ENCODE measurements around the gene GTF2F2. TPM values are rescaled to one million over a fixed set of nuclear protein-coding genes. Genes with fewer than 3 reads are reported as not detected.

Gene GTF2F2
- total RNA-seq, 2 donors from 2014 or later, result 15.3 to 21.2 TPM

GRCh38 chr13:45229172-45229571, 108.9 kb downstream of the GTF2F2 start:
- TF ChIP-seq, protein P1, sequence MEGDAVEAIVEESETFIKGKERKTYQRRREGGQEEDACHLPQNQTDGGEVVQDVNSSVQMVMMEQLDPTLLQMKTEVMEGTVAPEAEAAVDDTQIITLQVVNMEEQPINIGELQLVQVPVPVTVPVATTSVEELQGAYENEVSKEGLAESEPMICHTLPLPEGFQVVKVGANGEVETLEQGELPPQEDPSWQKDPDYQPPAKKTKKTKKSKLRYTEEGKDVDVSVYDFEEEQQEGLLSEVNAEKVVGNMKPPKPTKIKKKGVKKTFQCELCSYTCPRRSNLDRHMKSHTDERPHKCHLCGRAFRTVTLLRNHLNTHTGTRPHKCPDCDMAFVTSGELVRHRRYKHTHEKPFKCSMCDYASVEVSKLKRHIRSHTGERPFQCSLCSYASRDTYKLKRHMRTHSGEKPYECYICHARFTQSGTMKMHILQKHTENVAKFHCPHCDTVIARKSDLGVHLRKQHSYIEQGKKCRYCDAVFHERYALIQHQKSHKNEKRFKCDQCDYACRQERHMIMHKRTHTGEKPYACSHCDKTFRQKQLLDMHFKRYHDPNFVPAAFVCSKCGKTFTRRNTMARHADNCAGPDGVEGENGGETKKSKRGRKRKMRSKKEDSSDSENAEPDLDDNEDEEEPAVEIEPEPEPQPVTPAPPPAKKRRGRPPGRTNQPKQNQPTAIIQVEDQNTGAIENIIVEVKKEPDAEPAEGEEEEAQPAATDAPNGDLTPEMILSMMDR (IDR thresholded peaks at IDR 0.05), result no peak
- no peak for TF ChIP-seq POLR2AphosphoS5 (IDR thresholded peaks at IDR 0.05)
- TF ChIP-seq POLR2A (IDR thresholded peaks at IDR 0.05), result no peak
- 94% methylated on average over 4 of the region's 4 CpGs for WGBS
- intact Hi-C loops (cut with DNase I), result no loop called here

DNA sequence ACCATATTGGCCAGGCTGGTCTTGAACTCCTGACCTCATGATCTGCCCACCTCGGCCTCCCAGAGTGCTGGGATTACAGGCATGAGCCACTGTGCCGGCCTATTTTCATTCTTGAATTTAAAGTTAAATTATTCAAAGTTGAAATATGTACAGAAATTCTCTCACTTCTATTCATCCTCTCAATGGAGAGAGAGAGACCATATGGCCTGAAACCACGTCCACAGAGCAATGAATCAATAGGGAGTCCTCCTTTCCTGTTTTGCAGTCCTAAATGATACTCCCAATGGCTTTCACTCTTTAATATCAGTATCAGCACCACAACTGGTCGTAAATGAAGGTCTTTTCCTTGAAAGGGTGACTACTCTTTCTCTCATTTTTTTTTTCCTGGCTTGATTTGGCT, 111.0 kb downstream of the GTF2F2 start:
- Histone ChIP-seq H3K27me3 (replicated peaks; ENCODE audit: insufficient read depth) (no peaks in the 10 kb centered on the region), H3K27ac (no peak overlapping the region), H3K4me1 (replicated peaks) (no peaks in the 10 kb centered on the region), H3K4me3 (no peak overlapping the region), H3K9me3 (no peaks in the 10 kb centered on the region), H3K36me3 (no peaks in the 10 kb centered on the region)
- WGBS, result 93% methylated on average over 4 of the region's 4 CpGs
- TF ChIP-seq, protein P1 (IDR thresholded peaks at IDR 0.05), result no peak
- TF ChIP-seq POLR2A (IDR thresholded peaks at IDR 0.05) (no peak), POLR2AphosphoS5 (IDR thresholded peaks at IDR 0.05) (no peak)
- no peak for DNase-seq (ENCODE audit: low spot score)
- intact Hi-C loops (cut with DNase I), result no loop called here

More at GRCh38 chr13:45229172-45229571, 108.9 kb downstream of the GTF2F2 start:
- H3K27me3 ChIP-seq (replicated peaks; ENCODE audit: insufficient read depth), result no peaks in the 10 kb centered on the region
- H3K27ac ChIP-seq, result no peak overlapping the region
- H3K4me1 ChIP-seq (replicated peaks), result no peaks in the 10 kb centered on the region
- H3K9me3 ChIP-seq, result no peaks in the 10 kb centered on the region
- no peak for DNase-seq (ENCODE audit: low spot score)
- no peaks in the 10 kb centered on the region for H3K36me3 ChIP-seq
- H3K4me3 ChIP-seq, result no peak overlapping the region

DNA sequence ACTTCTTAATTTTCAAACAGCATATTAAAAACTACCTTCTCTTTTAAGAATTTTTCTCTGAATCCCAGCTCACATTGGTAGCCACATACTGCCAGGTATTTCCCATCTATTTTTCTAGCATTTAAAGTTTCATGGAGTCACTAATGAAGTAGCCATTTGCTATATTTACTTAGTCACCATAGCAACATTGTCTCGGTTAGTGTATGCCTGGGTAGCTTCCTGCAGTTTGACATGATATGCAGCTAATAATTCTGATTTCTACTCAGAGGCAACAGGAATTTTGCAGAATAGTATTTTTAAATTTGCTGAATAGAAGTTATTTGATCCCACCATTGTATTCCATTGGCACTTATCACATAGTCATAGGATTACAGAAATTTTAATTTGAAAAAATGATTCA, 111.4 kb downstream of the GTF2F2 start:
- DNase-seq (ENCODE audit: low spot score), result no peak
- H3K27me3 ChIP-seq (replicated peaks; ENCODE audit: insufficient read depth), result no peaks in the 10 kb centered on the region
- 10% methylated on average over 1 of the region's 1 CpG for WGBS

GRCh38 chr13:45232591-45232990, 112.3 kb downstream of the GTF2F2 start:
- no peaks in the 10 kb centered on the region for H3K27me3 ChIP-seq (replicated peaks; ENCODE audit: insufficient read depth)
- WGBS, result 98% methylated on average over 2 of the region's 2 CpGs
- no peak for DNase-seq (ENCODE audit: low spot score)
- TF ChIP-seq POLR2A (IDR thresholded peaks at IDR 0.05) (no peak), POLR2AphosphoS5 (IDR thresholded peaks at IDR 0.05) (no peak)
- TF ChIP-seq, protein P1 (IDR thresholded peaks at IDR 0.05), result no peak
- intact Hi-C loops (cut with DNase I), result no loop called here
- H3K36me3 ChIP-seq, result no peaks in the 10 kb centered on the region
- H3K4me1 ChIP-seq (replicated peaks), result no peaks in the 10 kb centered on the region
- no peak overlapping the region for H3K27ac ChIP-seq
- no peaks in the 10 kb centered on the region for H3K9me3 ChIP-seq
- no peak overlapping the region for H3K4me3 ChIP-seq

More for the DNA sequence above, 111.4 kb downstream of the GTF2F2 start:
- intact Hi-C loops (cut with DNase I), result no loop called here
- Histone ChIP-seq H3K4me3 (no peak overlapping the region), H3K9me3 (no peaks in the 10 kb centered on the region), H3K27ac (no peak overlapping the region), H3K4me1 (replicated peaks) (no peaks in the 10 kb centered on the region), H3K36me3 (no peaks in the 10 kb centered on the region)
- no peak for TF ChIP-seq POLR2A (IDR thresholded peaks at IDR 0.05)
- TF ChIP-seq, protein P1 (IDR thresholded peaks at IDR 0.05), result no peak
- TF ChIP-seq POLR2AphosphoS5 (IDR thresholded peaks at IDR 0.05), result no peak

GRCh38 chr13:45238945-45239795, 118.9 kb downstream of the GTF2F2 start:
- Histone ChIP-seq H3K27ac (no peak overlapping the region), H3K4me3 (no peak overlapping the region), H3K4me1 (replicated peaks) (no peaks in the 10 kb centered on the region), H3K27me3 (replicated peaks; ENCODE audit: insufficient read depth) (no peaks in the 10 kb centered on the region), H3K9me3 (no peaks in the 10 kb centered on the region), H3K36me3 (no peaks in the 10 kb centered on the region)
- no peak for TF ChIP-seq POLR2AphosphoS5 (IDR thresholded peaks at IDR 0.05)
- no peak for DNase-seq (ENCODE audit: low spot score)
- intact Hi-C loops (cut with DNase I), result no loop called here
- WGBS, result 61% methylated on average over 4 of the region's 4 CpGs
